Measurements from ENCODE around the gene PIP5K1A.
A peak's percentile ranks its signal among the peaks of the same experiment; 100 is the strongest.
"Not testable (repeated sequence)": the region's sequence is repeated elsewhere in the genome, so short reads cannot be mapped to it uniquely, and the experiment has no call there.

PIP5K1A gene

GRCh38 chr1:151175041-151175741, 23.2 kb upstream of the PIP5K1A start:
- no peak overlapping the region for H3K27ac Mint-ChIP-seq
- DNase-seq (ENCODE audit: low spot score) = no peak

GRCh38 chr1:151175863-151176262, 22.5 kb upstream of the PIP5K1A start, which contains the start of gene TMOD4:
TSS of gene TMOD4 (minus strand) at chr1:151175981. CDS start at chr1:151174875, 1,106 bp downstream.
- no peak within 1 kb of the TSS for H3K27ac Mint-ChIP-seq
- no peak for DNase-seq (ENCODE audit: low spot score)
- peaks cover 44% of the 10 kb centered on the region for H3K36me3 Mint-ChIP-seq (ENCODE audit: low read depth)
- no peak within 1 kb of the TSS for H3K4me3 Mint-ChIP-seq
- H3K9me3 Mint-ChIP-seq = no peaks in the 10 kb centered on the region
- no peaks in the 10 kb centered on the region for H3K4me1 Mint-ChIP-seq (ENCODE audit: low read depth)
- no peaks in the 10 kb centered on the region for H3K27me3 Mint-ChIP-seq (ENCODE audit: low read depth)

More at GRCh38 chr1:151175041-151175741, 23.2 kb upstream of the PIP5K1A start:
- no peak overlapping the region for H3K4me3 Mint-ChIP-seq
- H3K4me1 Mint-ChIP-seq (ENCODE audit: low read depth) = no peaks in the 10 kb centered on the region
- H3K27me3 Mint-ChIP-seq (ENCODE audit: low read depth) = no peaks in the 10 kb centered on the region
- no peaks in the 10 kb centered on the region for H3K9me3 Mint-ChIP-seq
- H3K36me3 Mint-ChIP-seq (ENCODE audit: low read depth) = peaks cover 45% of the 10 kb centered on the region

- Mint-ChIP-seq H3K4me1 (ENCODE audit: low read depth) (no peaks in the 10 kb centered on the region), H3K27ac (no peak overlapping the region), H3K4me3 (no peak overlapping the region), H3K9me3 (no peaks in the 10 kb centered on the region), H3K27me3 (ENCODE audit: low read depth) (no peaks in the 10 kb centered on the region), H3K36me3 (ENCODE audit: low read depth) (peaks cover 44% of the 10 kb centered on the region)
- no peak for DNase-seq (ENCODE audit: low spot score)
Measured at GRCh38 chr1:151176514-151177045, 21.8 kb upstream of the PIP5K1A start.

- H3K27me3 Mint-ChIP-seq (ENCODE audit: low read depth) = no peaks in the 10 kb centered on the region
- peaks cover 42% of the 10 kb centered on the region for H3K36me3 Mint-ChIP-seq (ENCODE audit: low read depth)
- H3K27ac Mint-ChIP-seq = no peak overlapping the region
- no peak for DNase-seq (ENCODE audit: low spot score)
- H3K4me1 Mint-ChIP-seq (ENCODE audit: low read depth) = peaks cover 12% of the 10 kb centered on the region
- no peak overlapping the region for H3K4me3 Mint-ChIP-seq
- no peaks in the 10 kb centered on the region for H3K9me3 Mint-ChIP-seq
Measured at GRCh38 chr1:151184211-151184610, 14.1 kb upstream of the PIP5K1A start.

GRCh38 chr1:151187205-151187604, 11.1 kb upstream of the PIP5K1A start:
- peaks cover 31% of the 10 kb centered on the region for H3K36me3 Mint-ChIP-seq (ENCODE audit: low read depth)
- H3K27ac Mint-ChIP-seq = no peak overlapping the region
- no peaks in the 10 kb centered on the region for H3K9me3 Mint-ChIP-seq
- no peak overlapping the region for H3K4me3 Mint-ChIP-seq
- no peak for DNase-seq (ENCODE audit: low spot score)
- no peaks in the 10 kb centered on the region for H3K27me3 Mint-ChIP-seq (ENCODE audit: low read depth)
- peaks cover 19% of the 10 kb centered on the region for H3K4me1 Mint-ChIP-seq (ENCODE audit: low read depth)

- peaks cover 19% of the 10 kb centered on the region for H3K4me1 Mint-ChIP-seq (ENCODE audit: low read depth)
- H3K36me3 Mint-ChIP-seq (ENCODE audit: low read depth) = peaks cover 21% of the 10 kb centered on the region
- H3K27ac Mint-ChIP-seq = peak overlapping the region; percentile 32
- H3K9me3 Mint-ChIP-seq; H3K27me3 Mint-ChIP-seq (ENCODE audit: low read depth); DNase-seq (ENCODE audit: low spot score): not testable (repeated sequence)
- peak overlapping the region; percentile 98 for H3K4me3 Mint-ChIP-seq
Measured at GRCh38 chr1:151188667-151189066, 9.7 kb upstream of the PIP5K1A start.

- Mint-ChIP-seq H3K27ac (peak within 1 kb of the TSS; percentile 96), H3K9me3 (no peaks in the 10 kb centered on the region), H3K4me3 (peak within 1 kb of the TSS; percentile 98), H3K36me3 (ENCODE audit: low read depth) (peaks cover 14% of the 10 kb centered on the region), H3K4me1 (ENCODE audit: low read depth) (peaks cover 19% of the 10 kb centered on the region), H3K27me3 (ENCODE audit: low read depth) (peaks cover 9% of the 10 kb centered on the region)
- DNase-seq (ENCODE audit: low spot score) = peak; percentile 88
Measured at GRCh38 chr1:151189637-151190445, 8.5 kb upstream of the PIP5K1A start, which contains the start of gene VPS72. TSS of gene VPS72 (minus strand) at chr1:151190197. CDS start at chr1:151190121, 76 bp downstream.

GRCh38 chr1:151192047-151192446, 6.3 kb upstream of the PIP5K1A start:
- H3K36me3 Mint-ChIP-seq (ENCODE audit: low read depth) = peaks cover 4% of the 10 kb centered on the region
- DNase-seq (ENCODE audit: low spot score) = no peak
- no peaks in the 10 kb centered on the region for H3K9me3 Mint-ChIP-seq
- no peak overlapping the region for H3K27ac Mint-ChIP-seq
- peaks cover 9% of the 10 kb centered on the region for H3K27me3 Mint-ChIP-seq (ENCODE audit: low read depth)
- H3K4me3 Mint-ChIP-seq = no peak overlapping the region
- H3K4me1 Mint-ChIP-seq (ENCODE audit: low read depth) = peaks cover 21% of the 10 kb centered on the region

GRCh38 chr1:151193304-151193703, 5.0 kb upstream of the PIP5K1A start:
- no peak for DNase-seq (ENCODE audit: low spot score)
- peaks cover 4% of the 10 kb centered on the region for H3K36me3 Mint-ChIP-seq (ENCODE audit: low read depth)
- H3K27me3 Mint-ChIP-seq (ENCODE audit: low read depth) = peaks cover 9% of the 10 kb centered on the region
- no peak overlapping the region for H3K27ac Mint-ChIP-seq
- no peak overlapping the region for H3K4me3 Mint-ChIP-seq
- peaks cover 25% of the 10 kb centered on the region for H3K4me1 Mint-ChIP-seq (ENCODE audit: low read depth)
- H3K9me3 Mint-ChIP-seq = no peaks in the 10 kb centered on the region

- Mint-ChIP-seq H3K9me3 (no peaks in the 10 kb centered on the region), H3K4me3 (no peak overlapping the region), H3K27me3 (ENCODE audit: low read depth) (peaks cover 9% of the 10 kb centered on the region), H3K4me1 (ENCODE audit: low read depth) (peaks cover 22% of the 10 kb centered on the region), H3K27ac (no peak overlapping the region), H3K36me3 (ENCODE audit: low read depth) (peaks cover 7% of the 10 kb centered on the region)
- DNase-seq (ENCODE audit: low spot score) = no peak
Measured at GRCh38 chr1:151193856-151194255, 4.5 kb upstream of the PIP5K1A start.

- not testable (repeated sequence) for H3K27ac Mint-ChIP-seq; H3K27me3 Mint-ChIP-seq (ENCODE audit: low read depth); H3K9me3 Mint-ChIP-seq; H3K4me3 Mint-ChIP-seq; DNase-seq (ENCODE audit: low spot score)
- Mint-ChIP-seq H3K36me3 (ENCODE audit: low read depth) (peaks cover 15% of the 10 kb centered on the region), H3K4me1 (ENCODE audit: low read depth) (peaks cover 22% of the 10 kb centered on the region)
Measured at GRCh38 chr1:151194894-151195594, 3.3 kb upstream of the PIP5K1A start.

- H3K9me3 Mint-ChIP-seq = no peaks in the 10 kb centered on the region
- H3K27ac Mint-ChIP-seq = no peak overlapping the region
- peak overlapping the region; percentile 64 for H3K4me3 Mint-ChIP-seq
- peaks cover 9% of the 10 kb centered on the region for H3K27me3 Mint-ChIP-seq (ENCODE audit: low read depth)
- peaks cover 15% of the 10 kb centered on the region for H3K36me3 Mint-ChIP-seq (ENCODE audit: low read depth)
- peak; percentile 39 for DNase-seq (ENCODE audit: low spot score)
- H3K4me1 Mint-ChIP-seq (ENCODE audit: low read depth) = peaks cover 26% of the 10 kb centered on the region
Measured at GRCh38 chr1:151196292-151196800, 2.0 kb upstream of the PIP5K1A start.

- H3K9me3 Mint-ChIP-seq = no peaks in the 10 kb centered on the region
- H3K4me1 Mint-ChIP-seq (ENCODE audit: low read depth) = peaks cover 32% of the 10 kb centered on the region
- H3K4me3 Mint-ChIP-seq = peak overlapping the region; percentile 99
- DNase-seq (ENCODE audit: low spot score) = no peak
- peaks cover 15% of the 10 kb centered on the region for H3K36me3 Mint-ChIP-seq (ENCODE audit: low read depth)
- H3K27ac Mint-ChIP-seq = peak overlapping the region; percentile 93
- H3K27me3 Mint-ChIP-seq (ENCODE audit: low read depth) = peaks cover 6% of the 10 kb centered on the region
Measured at GRCh38 chr1:151197863-151198253, 494 bp upstream of the PIP5K1A start.

Measured in T-helper 2 cell treated with Interferon-gamma antibody and Interleukin-4, amounts not matched to agents 5 μg/mL and 100 μg/mL, for 36 hours (primary cell).